CD4-positive, CD25-positive, alpha-beta regulatory T cell (primary cell): ENCODE results near the gene COA6. TPM values are rescaled to one million over a fixed set of nuclear protein-coding genes. Genes with fewer than 3 reads are reported as not detected.
"Not testable (repeated sequence)": the region's sequence is repeated elsewhere in the genome, so short reads cannot be mapped to it uniquely, and the experiment has no call there.

ENCODE experiments used
- ATAC-seq, 2 donors: fragments of 150-1000 bp; cut with Tn5 transposase; one replicate each; pipeline ENCODE4 v1.10.0; 2021; ENCODE audit warnings: low read depth in 2 of 2, moderate number of reproducible peaks in 2 of 2, moderate library complexity in 1 of 2
- DNase-seq, 3 donors: peaks; one replicate each; pipeline versions ENCODE4 v3.0.0 to v3.0.0-alpha.2; 2012 to 2022; ENCODE audit warnings: mixed read lengths in 1 of 3
- H3K27ac ChIP-seq: one replicate; pipeline ENCODE4 v1.7.0; 2013; ENCODE audit warnings: mild to moderate bottlenecking, low read length; ENCODE audit not compliant: insufficient read depth, poor library complexity, severe bottlenecking
- H3K27me3 ChIP-seq: one replicate; pipeline ENCODE4 v1.7.0; 2013; ENCODE audit warnings: low read length; ENCODE audit not compliant: control insufficient read depth, insufficient read depth
- H3K36me3 ChIP-seq: one replicate; pipeline ENCODE4 v1.7.0; 2013; ENCODE audit warnings: mild to moderate bottlenecking, low read length, moderate library complexity; ENCODE audit not compliant: control insufficient read depth, insufficient read depth
- H3K4me1 ChIP-seq: 2 replicates; pipeline ENCODE4 v1.7.0; 2013; ENCODE audit warnings: mild to moderate bottlenecking, low read length; ENCODE audit not compliant: insufficient read depth, control insufficient read depth, poor library complexity, severe bottlenecking
- H3K4me3 ChIP-seq: one replicate; pipeline ENCODE4 v1.7.0; 2013; ENCODE audit warnings: low read depth, mild to moderate bottlenecking, low read length, moderate library complexity
- H3K9me3 ChIP-seq, 2 experiments: 1 replicate in 1 of 2; 2 replicates in 1 of 2; pipeline ENCODE4 v1.7.0; 2013; ENCODE audit warnings: low read length in 2 of 2, mild to moderate bottlenecking in 1 of 2, moderate library complexity in 1 of 2; ENCODE audit not compliant: control insufficient read depth in 2 of 2
- H3K27ac Mint-ChIP-seq, 3 donors: one replicate each; pipeline ENCODE4 v1.8.0; 2020 to 2022; ENCODE audit warnings: mild to moderate bottlenecking in 3 of 3, mixed read lengths in 3 of 3, moderate library complexity in 2 of 3
- H3K27me3 Mint-ChIP-seq: one replicate; pipeline ENCODE4 v1.8.0; 2022; ENCODE audit warnings: mild to moderate bottlenecking, mixed read lengths
- H3K36me3 Mint-ChIP-seq: one replicate; pipeline ENCODE4 v1.8.0; 2020; ENCODE audit warnings: mixed read lengths
- H3K4me1 Mint-ChIP-seq, 4 donors: one replicate each; pipeline ENCODE4 v1.8.0; 2020 to 2022; ENCODE audit warnings: mixed read lengths in 4 of 4, mild to moderate bottlenecking in 1 of 4
- H3K4me3 Mint-ChIP-seq, 4 donors: one replicate each; pipeline ENCODE4 v1.8.0; 2020 to 2022; ENCODE audit warnings: mild to moderate bottlenecking in 4 of 4, mixed read lengths in 4 of 4, moderate library complexity in 3 of 4
- H3K9me3 Mint-ChIP-seq, 7 donors: one replicate each; pipeline ENCODE4 v1.8.0; 2020 to 2022; ENCODE audit warnings: mixed read lengths in 7 of 7, mild to moderate bottlenecking in 3 of 7, moderate library complexity in 2 of 7
- polyA plus RNA-seq, 4 donors: library from polyadenylated mRNA; unstranded; fragments of 300-500 nt; fragmentation: Illumina TruSeq; gene quantifications; one replicate each; pipeline ENCODE4 v1.2.3, GENCODE V29; 2021
- total RNA-seq: library from RNA; stranded (reverse); gene quantifications from one replicate; pipeline ENCODE4 v1.2.3, GENCODE V29; 2022

Gene COA6
- total and polyA plus RNA-seq, 5 donors from 2014 or later, result 11.9 to 61.9 (median 53.8) TPM

DNA sequence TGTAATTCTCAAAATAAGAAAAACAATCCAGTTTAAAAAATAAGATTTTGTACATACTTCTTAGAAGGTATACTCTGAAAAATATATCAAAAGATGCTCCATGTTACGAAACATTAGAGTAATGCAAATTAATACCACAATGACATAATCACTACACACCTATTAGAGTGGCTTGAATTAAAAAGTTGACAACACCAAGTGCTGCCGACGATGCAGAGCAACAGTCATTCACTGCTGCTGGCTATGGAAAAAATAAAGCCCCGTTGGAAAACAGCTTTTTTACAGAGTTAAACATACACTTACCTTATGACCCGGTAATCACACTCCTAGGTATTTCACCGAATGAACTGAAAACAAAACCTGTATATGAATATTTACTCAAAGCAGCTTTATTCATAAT is 14.8 kb downstream of the COA6 start:
- H3K9me3 ChIP-seq, result no peaks in the 10 kb centered on the region
- H3K27ac ChIP-seq, result no peak overlapping the region
- no peak for ATAC-seq
- Mint-ChIP-seq H3K4me1 (peaks cover 0 to 6% (median 1%) of the 10 kb centered on the region in 4 donors), H3K27me3 (no peaks in the 10 kb centered on the region), H3K4me3 (no peak overlapping the region), H3K36me3 (peaks cover 19% of the 10 kb centered on the region), H3K27ac (no peak overlapping the region), H3K9me3 (no peaks in the 10 kb centered on the region)
- H3K36me3 ChIP-seq, result peaks cover 26% of the 10 kb centered on the region
- H3K27me3 ChIP-seq, result no peaks in the 10 kb centered on the region
- no peaks in the 10 kb centered on the region for H3K4me1 ChIP-seq
- no peak for DNase-seq
- no peak overlapping the region for H3K4me3 ChIP-seq

DNA sequence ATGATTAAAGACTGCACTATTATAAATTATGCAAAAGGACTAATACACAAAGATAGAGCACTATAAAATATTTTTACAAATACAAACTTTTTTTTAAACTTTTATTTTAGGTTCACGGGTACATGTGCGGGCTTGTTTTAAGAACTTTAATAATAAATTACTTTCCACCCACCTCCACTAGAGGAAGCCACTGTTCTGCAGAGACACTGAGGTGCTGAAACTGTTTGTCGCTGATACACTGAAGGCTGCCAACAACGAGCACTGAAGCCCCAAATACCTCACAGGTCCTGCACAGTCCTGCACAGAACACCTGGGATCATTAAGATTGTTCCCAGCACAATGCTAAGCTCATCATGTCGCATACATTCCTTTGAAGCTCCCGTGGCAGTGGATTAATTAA is 19.9 kb downstream of the COA6 start:
- Histone ChIP-seq H3K36me3 (peaks cover 24% of the 10 kb centered on the region), H3K9me3 (no peaks in the 10 kb centered on the region), H3K27ac (no peak overlapping the region), H3K4me3 (no peak overlapping the region), H3K27me3 (no peaks in the 10 kb centered on the region), H3K4me1 (no peaks in the 10 kb centered on the region)
- peaks cover 5 to 21% (median 10%) of the 10 kb centered on the region in 4 donors for H3K4me1 Mint-ChIP-seq
- peaks cover 21% of the 10 kb centered on the region for H3K36me3 Mint-ChIP-seq
- H3K27me3 Mint-ChIP-seq, result no peaks in the 10 kb centered on the region
- DNase-seq (peak in 1 of 3 donors; percentile 46), ATAC-seq (no peak)
- H3K27ac Mint-ChIP-seq, result peak overlapping the region in 1 of 3 donors; percentile 60
- H3K4me3 Mint-ChIP-seq, result no peak overlapping the region
- H3K9me3 Mint-ChIP-seq, result no peaks in the 10 kb centered on the region

DNA sequence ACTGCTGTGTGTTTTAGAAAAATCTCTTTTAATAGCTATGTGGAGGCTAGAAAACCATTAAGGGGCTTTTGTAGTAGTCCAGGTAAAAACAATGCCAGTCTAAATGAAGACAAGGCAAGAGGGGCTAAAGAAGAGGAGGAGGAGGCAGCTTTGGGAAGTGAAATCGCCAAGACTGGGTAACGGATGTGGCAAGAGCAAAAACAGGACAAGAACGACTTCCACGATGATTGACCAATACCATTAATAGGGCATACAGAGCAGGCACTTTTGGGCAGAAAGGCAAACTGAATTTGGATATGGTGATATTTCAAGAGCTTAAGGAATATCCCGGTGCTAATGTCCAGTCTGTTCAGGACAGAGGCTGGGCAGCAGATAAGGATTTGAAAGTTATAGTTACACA is 22.0 kb downstream of the COA6 start:
- no peaks in the 10 kb centered on the region for H3K9me3 ChIP-seq
- Mint-ChIP-seq H3K27ac (peak overlapping the region in 2 of 3 donors; percentile 63 to 78), H3K4me1 (peaks cover 4 to 40% (median 21%) of the 10 kb centered on the region in 4 donors), H3K4me3 (peak overlapping the region in 1 of 4 donors; percentile 63), H3K27me3 (no peaks in the 10 kb centered on the region), H3K9me3 (no peaks in the 10 kb centered on the region), H3K36me3 (peaks cover 24% of the 10 kb centered on the region)
- ATAC-seq (no peak), DNase-seq (no peak)
- H3K4me3 ChIP-seq, result no peak overlapping the region
- H3K27ac ChIP-seq, result no peak overlapping the region
- H3K4me1 ChIP-seq, result peaks cover 8% of the 10 kb centered on the region
- H3K36me3 ChIP-seq, result peaks cover 24% of the 10 kb centered on the region
- H3K27me3 ChIP-seq, result no peaks in the 10 kb centered on the region

DNA sequence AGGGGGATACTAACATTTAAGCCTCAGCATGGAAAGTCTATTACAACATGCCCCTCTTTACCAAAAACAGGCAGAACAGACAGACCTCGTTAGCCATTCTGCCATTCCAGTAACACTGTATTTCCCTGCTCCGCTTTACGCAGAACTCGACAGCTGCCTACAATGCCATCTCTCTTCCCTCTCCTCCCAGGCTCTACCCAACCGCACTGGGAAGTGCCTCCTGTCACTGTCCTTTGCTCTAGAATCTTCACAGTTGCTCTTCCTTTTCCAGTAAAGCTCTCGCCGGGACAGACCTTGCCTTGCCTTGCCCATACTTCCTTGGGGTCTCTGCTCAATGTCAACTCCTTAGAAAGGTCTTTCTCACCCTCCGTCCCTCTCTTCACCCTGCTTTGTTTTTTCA is 22.8 kb downstream of the COA6 start:
- no peaks in the 10 kb centered on the region for H3K27me3 Mint-ChIP-seq
- peak overlapping the region in 2 of 3 donors; percentile 84 to 96 for H3K27ac Mint-ChIP-seq
- Histone ChIP-seq H3K4me1 (peaks cover 16% of the 10 kb centered on the region), H3K4me3 (no peak overlapping the region), H3K27me3 (no peaks in the 10 kb centered on the region), H3K27ac (no peak overlapping the region), H3K36me3 (peaks cover 21% of the 10 kb centered on the region), H3K9me3 (no peaks in the 10 kb centered on the region)
- no peak overlapping the region for H3K4me3 Mint-ChIP-seq
- H3K36me3 Mint-ChIP-seq, result peaks cover 24% of the 10 kb centered on the region
- no peaks in the 10 kb centered on the region for H3K9me3 Mint-ChIP-seq
- ATAC-seq (no peak), DNase-seq (no peak)
- H3K4me1 Mint-ChIP-seq, result peaks cover 11 to 48% (median 26%) of the 10 kb centered on the region in 4 donors

DNA sequence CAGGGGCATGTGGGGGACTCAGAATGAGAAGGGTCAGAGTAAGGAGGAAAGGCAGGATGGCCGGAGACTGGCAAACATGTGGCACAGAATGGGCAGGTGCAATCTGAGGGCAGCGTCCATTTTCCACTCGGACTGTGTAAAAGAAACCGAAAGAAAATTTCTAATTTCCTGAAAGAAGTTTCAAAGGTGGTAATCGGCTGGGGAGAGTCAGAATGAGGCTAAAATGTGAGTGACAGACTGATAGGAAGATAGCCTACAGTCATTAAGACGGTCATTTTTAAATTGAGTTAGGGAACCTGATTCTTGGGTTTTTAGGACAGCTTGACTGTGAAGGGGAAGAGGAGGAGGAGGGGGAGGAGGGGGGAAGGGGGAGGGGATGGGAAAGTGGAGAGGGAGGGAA is 23.6 kb downstream of the COA6 start:
- peak overlapping the region in 2 of 4 donors; percentile 69 to 83 for H3K4me3 Mint-ChIP-seq

DNA sequence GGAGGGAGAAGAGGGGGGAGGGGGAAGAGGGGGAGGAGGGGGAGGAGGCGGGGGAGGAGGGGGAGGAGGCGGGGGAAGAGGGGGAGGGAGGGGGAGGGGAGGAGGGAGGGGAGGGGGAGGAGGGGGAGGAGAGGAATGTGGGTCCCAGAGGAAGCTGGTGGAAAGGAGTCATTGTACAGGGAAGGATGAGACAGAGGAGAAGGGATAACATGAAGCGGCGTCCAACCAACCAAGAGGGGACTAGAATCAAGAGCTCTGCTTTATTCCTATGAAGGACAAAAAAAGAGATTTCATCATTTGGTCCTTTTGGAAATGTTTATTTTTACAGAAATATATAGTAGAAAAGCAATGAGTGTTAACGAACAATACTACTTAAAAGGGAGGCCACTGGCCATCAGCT is 24.5 kb downstream of the COA6 start:
- no peak for ATAC-seq
- no peak overlapping the region for H3K27ac ChIP-seq
- DNase-seq, result no peak
- peaks cover 15% of the 10 kb centered on the region for H3K36me3 Mint-ChIP-seq
- no peaks in the 10 kb centered on the region for H3K9me3 Mint-ChIP-seq
- H3K4me1 Mint-ChIP-seq, result peaks cover 22 to 61% (median 39%) of the 10 kb centered on the region in 4 donors
- no peak overlapping the region for H3K4me3 Mint-ChIP-seq
- peaks cover 8% of the 10 kb centered on the region for H3K36me3 ChIP-seq
- no peaks in the 10 kb centered on the region for H3K27me3 Mint-ChIP-seq
- no peak overlapping the region for H3K4me3 ChIP-seq
- H3K9me3 ChIP-seq, result no peaks in the 10 kb centered on the region
- H3K4me1 ChIP-seq, result peaks cover 31% of the 10 kb centered on the region
- H3K27ac Mint-ChIP-seq, result peak overlapping the region in 1 of 3 donors; percentile 71
- no peaks in the 10 kb centered on the region for H3K27me3 ChIP-seq

More for the DNA sequence above, 23.6 kb downstream of the COA6 start:
- Mint-ChIP-seq H3K27ac (peak overlapping the region; percentile 84 to 98 (median 96)), H3K27me3 (no peaks in the 10 kb centered on the region), H3K9me3 (no peaks in the 10 kb centered on the region), H3K36me3 (peaks cover 19% of the 10 kb centered on the region), H3K4me1 (peaks cover 17 to 55% (median 33%) of the 10 kb centered on the region in 4 donors)
- Histone ChIP-seq H3K36me3 (peaks cover 14% of the 10 kb centered on the region), H3K4me1 (peaks cover 24% of the 10 kb centered on the region), H3K27me3 (no peaks in the 10 kb centered on the region), H3K9me3 (no peaks in the 10 kb centered on the region), H3K27ac (no peak overlapping the region), H3K4me3 (no peak overlapping the region)
- DNase-seq (no peak), ATAC-seq (no peak)

DNA sequence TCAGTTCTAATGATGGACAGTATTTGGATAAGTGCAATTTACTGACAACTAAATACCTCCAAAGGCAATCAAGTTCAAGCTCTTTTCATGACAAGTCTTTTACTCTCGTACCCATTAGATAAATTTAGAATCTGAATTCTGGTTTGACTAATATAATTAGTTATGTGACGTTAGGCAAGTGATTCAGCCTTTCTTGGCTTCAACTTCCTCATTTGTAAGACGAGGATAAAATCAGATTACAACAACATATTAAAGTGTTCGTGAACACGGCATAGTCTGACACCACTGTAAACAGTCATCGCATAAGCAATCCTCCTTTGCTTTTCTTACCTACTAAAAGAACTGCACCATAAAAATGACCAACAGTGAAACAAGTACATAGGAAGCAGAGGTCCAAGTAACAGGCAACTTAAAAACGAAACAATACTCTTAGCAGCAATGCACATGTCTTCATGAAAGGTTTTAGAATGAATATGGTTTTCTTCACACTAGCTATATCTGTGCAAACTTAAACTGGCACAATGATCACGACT is 25.7 kb downstream of the COA6 start:
- H3K36me3 ChIP-seq, result no peaks in the 10 kb centered on the region
- H3K4me3 ChIP-seq, result peak overlapping the region; percentile 81
- H3K27me3 ChIP-seq, result no peaks in the 10 kb centered on the region
- H3K9me3 ChIP-seq, result no peaks in the 10 kb centered on the region
- Mint-ChIP-seq H3K9me3 (no peaks in the 10 kb centered on the region), H3K27me3 (no peaks in the 10 kb centered on the region), H3K27ac (peak overlapping the region; percentile 86 to 91 (median 91)), H3K4me1 (peaks cover 22 to 66% (median 44%) of the 10 kb centered on the region in 4 donors), H3K36me3 (peaks cover 17% of the 10 kb centered on the region), H3K4me3 (peak overlapping the region; percentile 52 to 89 (median 80))
- peaks cover 31% of the 10 kb centered on the region for H3K4me1 ChIP-seq
- peak overlapping the region; percentile 48 for H3K27ac ChIP-seq
- peak; percentile 36 to 38 for ATAC-seq
- peak in 1 of 3 donors; percentile 57 for DNase-seq

DNA sequence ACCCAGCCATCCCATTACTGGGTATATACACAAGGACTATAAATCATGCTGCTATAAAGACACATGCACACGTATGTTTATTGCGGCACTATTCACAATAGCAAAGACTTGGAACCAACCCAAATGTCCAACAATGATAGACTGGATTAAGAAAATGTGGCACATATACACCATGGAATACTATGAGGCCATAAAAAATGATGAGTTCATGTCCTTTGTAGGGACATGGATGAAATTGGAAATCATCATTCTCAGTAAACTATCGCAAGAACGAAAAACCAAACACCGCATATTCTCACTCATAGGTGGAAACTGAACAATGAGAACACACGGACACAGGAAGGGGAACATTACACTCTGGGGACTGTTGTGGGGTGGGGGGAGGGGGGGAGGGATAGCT is 26.3 kb downstream of the COA6 start:
- peaks cover 17% of the 10 kb centered on the region for H3K36me3 Mint-ChIP-seq
- H3K27me3 ChIP-seq, H3K36me3 ChIP-seq, DNase-seq, H3K9me3 ChIP-seq, H3K9me3 Mint-ChIP-seq, ATAC-seq, H3K27me3 Mint-ChIP-seq: not testable (repeated sequence)
- peak overlapping the region; percentile 48 for H3K27ac ChIP-seq
- peak overlapping the region; percentile 52 to 89 (median 80) for H3K4me3 Mint-ChIP-seq
- peak overlapping the region; percentile 81 for H3K4me3 ChIP-seq
- H3K4me1 ChIP-seq, result peaks cover 31% of the 10 kb centered on the region
- peaks cover 22 to 66% (median 43%) of the 10 kb centered on the region in 4 donors for H3K4me1 Mint-ChIP-seq
- H3K27ac Mint-ChIP-seq, result peak overlapping the region; percentile 86 to 91 (median 91)
